HL-60 (cell line): ENCODE measurements around the gene SDR42E2.

Experiments
- DNase-seq, 2 experiments: peaks; one replicate each; pipeline ENCODE4 v3.0.0-alpha.2; 2010 to 2020; ENCODE audit warnings: low read depth in 1 of 2, low spot score in 1 of 2
- H3K27ac ChIP-seq: fragments of 250-450 bp; sonication (Bioruptor Pico); replicated peaks from 2 replicates; pipeline ENCODE4 v1.5.1; 2020; ENCODE audit warnings: mild to moderate bottlenecking, moderate library complexity
- H3K27me3 ChIP-seq: fragments of 250-450 bp; sonication (Bioruptor Pico); 2 replicates; pipeline ENCODE4 v1.5.1; 2021; ENCODE audit warnings: mild to moderate bottlenecking, moderate library complexity; ENCODE audit not compliant: insufficient read depth, poor library complexity, severe bottlenecking
- H3K4me3 ChIP-seq: replicated peaks from 2 replicates; pipeline ENCODE4 v1.5.1; 2011; ENCODE audit warnings: mild to moderate bottlenecking, control low read depth, low read length; ENCODE audit not compliant: insufficient read depth
- GABPA ChIP-seq: IDR thresholded peaks from 2 replicates; pipeline ENCODE4 v1.6.1; 2012; ENCODE audit warnings: low read depth
- POLR2AphosphoS5 ChIP-seq: IDR thresholded peaks from 2 replicates; pipeline ENCODE4 v1.6.1; 2012; ENCODE audit warnings: low read depth
- SPI1 ChIP-seq: IDR thresholded peaks from 2 replicates; pipeline ENCODE4 v1.6.1; 2012; ENCODE audit warnings: low read depth, mild to moderate bottlenecking, borderline replicate concordance
- long read RNA-seq: library from polyadenylated mRNA; unstranded; transcript quantifications from one replicate; pipeline ENCODE4 v2.0.0, GENCODE V29; 2020
- TF ChIP-seq, protein P1 (sequence below): IDR thresholded peaks from one replicate; pipeline ENCODE4 v1.5.1; 2011; ENCODE audit warnings: low read length, control low read depth, inconsistent platforms; ENCODE audit not compliant: insufficient read depth
- TF ChIP-seq, protein P2 (sequence below): IDR thresholded peaks from 2 replicates; pipeline ENCODE4 v1.6.1; 2012; ENCODE audit warnings: low read depth; ENCODE audit not compliant: insufficient replicate concordance

Gene SDR42E2
- long read RNA-seq, result 0 reads

DNA sequence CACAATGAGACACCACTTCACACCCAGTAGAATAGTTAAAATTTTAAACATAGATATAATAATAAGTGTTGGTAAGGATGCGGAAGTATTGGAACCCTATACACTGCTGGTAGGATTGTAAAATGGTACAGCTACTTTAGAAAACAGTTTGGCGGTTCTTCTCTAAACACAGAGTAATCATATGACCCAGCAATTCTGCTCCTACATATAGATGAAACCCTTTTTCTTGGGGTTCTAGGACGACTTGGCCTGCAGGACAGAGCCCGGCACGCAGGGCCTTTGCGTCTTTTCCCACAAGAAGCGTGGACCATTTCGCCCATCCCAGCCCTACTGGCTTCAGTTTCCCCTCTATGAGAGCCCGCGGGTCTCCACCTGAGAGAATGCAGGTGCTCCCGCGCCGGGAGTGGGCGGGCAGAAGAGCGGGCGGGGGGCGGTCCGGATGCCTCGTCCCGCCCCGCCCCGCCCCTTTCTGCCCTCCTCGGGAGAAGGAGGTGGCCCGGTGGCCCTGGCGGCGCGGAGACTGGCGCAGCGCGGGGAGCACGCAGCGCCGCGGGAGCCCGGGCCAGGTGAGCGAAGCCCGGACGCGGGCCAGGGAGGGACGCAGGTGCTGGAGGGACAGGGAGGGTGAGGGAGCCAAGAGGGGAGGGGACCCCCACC, at the start of gene SDR42E2:
TSS of gene SDR42E2 (plus strand) at position 508 of the 657 bp plus-strand sequence. CDS start 3,077 bp downstream, outside the sequence.
- Histone ChIP-seq H3K27ac (no peak within 1 kb of the TSS), H3K27me3 (peaks cover 14% of the 10 kb centered on the region), H3K4me3 (no peak within 1 kb of the TSS)
- DNase-seq, result no peak
- TF ChIP-seq, protein P1, sequence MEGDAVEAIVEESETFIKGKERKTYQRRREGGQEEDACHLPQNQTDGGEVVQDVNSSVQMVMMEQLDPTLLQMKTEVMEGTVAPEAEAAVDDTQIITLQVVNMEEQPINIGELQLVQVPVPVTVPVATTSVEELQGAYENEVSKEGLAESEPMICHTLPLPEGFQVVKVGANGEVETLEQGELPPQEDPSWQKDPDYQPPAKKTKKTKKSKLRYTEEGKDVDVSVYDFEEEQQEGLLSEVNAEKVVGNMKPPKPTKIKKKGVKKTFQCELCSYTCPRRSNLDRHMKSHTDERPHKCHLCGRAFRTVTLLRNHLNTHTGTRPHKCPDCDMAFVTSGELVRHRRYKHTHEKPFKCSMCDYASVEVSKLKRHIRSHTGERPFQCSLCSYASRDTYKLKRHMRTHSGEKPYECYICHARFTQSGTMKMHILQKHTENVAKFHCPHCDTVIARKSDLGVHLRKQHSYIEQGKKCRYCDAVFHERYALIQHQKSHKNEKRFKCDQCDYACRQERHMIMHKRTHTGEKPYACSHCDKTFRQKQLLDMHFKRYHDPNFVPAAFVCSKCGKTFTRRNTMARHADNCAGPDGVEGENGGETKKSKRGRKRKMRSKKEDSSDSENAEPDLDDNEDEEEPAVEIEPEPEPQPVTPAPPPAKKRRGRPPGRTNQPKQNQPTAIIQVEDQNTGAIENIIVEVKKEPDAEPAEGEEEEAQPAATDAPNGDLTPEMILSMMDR, result no peak
- TF ChIP-seq GABPA (no peak), POLR2AphosphoS5 (no peak), SPI1 (no peak)
- TF ChIP-seq, protein P2, sequence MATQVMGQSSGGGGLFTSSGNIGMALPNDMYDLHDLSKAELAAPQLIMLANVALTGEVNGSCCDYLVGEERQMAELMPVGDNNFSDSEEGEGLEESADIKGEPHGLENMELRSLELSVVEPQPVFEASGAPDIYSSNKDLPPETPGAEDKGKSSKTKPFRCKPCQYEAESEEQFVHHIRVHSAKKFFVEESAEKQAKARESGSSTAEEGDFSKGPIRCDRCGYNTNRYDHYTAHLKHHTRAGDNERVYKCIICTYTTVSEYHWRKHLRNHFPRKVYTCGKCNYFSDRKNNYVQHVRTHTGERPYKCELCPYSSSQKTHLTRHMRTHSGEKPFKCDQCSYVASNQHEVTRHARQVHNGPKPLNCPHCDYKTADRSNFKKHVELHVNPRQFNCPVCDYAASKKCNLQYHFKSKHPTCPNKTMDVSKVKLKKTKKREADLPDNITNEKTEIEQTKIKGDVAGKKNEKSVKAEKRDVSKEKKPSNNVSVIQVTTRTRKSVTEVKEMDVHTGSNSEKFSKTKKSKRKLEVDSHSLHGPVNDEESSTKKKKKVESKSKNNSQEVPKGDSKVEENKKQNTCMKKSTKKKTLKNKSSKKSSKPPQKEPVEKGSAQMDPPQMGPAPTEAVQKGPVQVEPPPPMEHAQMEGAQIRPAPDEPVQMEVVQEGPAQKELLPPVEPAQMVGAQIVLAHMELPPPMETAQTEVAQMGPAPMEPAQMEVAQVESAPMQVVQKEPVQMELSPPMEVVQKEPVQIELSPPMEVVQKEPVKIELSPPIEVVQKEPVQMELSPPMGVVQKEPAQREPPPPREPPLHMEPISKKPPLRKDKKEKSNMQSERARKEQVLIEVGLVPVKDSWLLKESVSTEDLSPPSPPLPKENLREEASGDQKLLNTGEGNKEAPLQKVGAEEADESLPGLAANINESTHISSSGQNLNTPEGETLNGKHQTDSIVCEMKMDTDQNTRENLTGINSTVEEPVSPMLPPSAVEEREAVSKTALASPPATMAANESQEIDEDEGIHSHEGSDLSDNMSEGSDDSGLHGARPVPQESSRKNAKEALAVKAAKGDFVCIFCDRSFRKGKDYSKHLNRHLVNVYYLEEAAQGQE, result no peak

DNA sequence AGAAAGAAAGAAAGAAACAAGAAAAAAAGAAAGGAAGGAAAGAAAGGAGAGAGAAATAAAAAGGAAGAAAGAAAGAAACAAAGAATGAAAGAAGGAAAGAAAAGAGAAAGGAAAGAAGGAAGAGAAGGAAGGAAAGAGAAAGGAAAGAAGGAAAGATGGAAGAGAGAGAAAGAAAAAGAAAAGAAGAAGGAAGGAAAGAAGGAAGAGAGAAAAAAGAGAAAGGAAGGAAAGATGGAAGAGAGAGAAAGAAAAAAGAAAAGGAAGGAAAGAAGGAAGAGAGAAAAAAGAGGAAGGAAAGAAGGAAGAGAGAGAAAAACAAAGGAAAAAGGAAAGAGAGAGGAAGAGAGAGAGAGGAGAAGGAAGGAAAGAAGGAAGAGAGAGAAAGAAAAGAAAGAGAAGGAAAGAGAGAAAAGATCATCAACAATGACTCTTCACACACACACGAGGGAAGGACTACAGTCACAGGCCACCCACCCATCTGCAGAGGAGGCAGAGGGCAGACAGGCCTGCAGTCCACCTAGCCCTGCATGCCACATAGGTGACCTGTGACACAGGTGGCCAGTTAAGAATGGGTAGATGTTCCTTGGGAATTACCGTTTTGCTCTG, 46.1 kb upstream of the SDR42E2 start:
- Histone ChIP-seq H3K27ac (no peak overlapping the region), H3K27me3 (no peaks in the 10 kb centered on the region), H3K4me3 (no peak overlapping the region)
- no peak for TF ChIP-seq POLR2AphosphoS5
- TF ChIP-seq SPI1, result no peak
- TF ChIP-seq, protein P1, result no peak
- TF ChIP-seq GABPA, result no peak
- TF ChIP-seq, protein P2, result no peak
- DNase-seq, result no peak

DNA sequence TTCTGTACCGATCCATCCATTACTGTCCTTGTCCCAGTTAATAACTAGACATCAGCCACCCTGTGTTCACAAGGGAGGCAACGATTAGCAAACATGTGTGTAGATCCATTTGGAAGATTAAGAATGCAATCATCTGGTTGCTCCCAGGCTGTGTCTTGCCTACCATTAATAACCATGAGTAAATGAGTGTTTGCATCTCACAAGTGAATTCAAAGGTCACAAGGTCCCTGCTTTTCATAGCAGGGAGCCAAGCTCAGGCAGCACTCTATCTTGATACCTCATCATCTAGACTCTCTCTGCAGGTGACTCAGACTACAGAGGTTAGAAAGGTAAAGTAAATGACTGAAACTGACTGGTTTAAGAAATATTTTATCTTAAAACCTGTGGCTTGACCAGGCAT, 44.7 kb upstream of the SDR42E2 start:
- DNase-seq, result no peak
- TF ChIP-seq GABPA (no peak), POLR2AphosphoS5 (no peak), SPI1 (no peak)
- TF ChIP-seq, protein P1, result no peak
- TF ChIP-seq, protein P2, result no peak
- no peaks in the 10 kb centered on the region for H3K27me3 ChIP-seq
- H3K27ac ChIP-seq, result no peak overlapping the region
- H3K4me3 ChIP-seq, result no peak overlapping the region
